ENCODE measurements around the gene PGF.
"Not testable (repeated sequence)": the region's sequence is repeated elsewhere in the genome, so short reads cannot be mapped to it uniquely, and the experiment has no call there.

The PGF gene

DNA sequence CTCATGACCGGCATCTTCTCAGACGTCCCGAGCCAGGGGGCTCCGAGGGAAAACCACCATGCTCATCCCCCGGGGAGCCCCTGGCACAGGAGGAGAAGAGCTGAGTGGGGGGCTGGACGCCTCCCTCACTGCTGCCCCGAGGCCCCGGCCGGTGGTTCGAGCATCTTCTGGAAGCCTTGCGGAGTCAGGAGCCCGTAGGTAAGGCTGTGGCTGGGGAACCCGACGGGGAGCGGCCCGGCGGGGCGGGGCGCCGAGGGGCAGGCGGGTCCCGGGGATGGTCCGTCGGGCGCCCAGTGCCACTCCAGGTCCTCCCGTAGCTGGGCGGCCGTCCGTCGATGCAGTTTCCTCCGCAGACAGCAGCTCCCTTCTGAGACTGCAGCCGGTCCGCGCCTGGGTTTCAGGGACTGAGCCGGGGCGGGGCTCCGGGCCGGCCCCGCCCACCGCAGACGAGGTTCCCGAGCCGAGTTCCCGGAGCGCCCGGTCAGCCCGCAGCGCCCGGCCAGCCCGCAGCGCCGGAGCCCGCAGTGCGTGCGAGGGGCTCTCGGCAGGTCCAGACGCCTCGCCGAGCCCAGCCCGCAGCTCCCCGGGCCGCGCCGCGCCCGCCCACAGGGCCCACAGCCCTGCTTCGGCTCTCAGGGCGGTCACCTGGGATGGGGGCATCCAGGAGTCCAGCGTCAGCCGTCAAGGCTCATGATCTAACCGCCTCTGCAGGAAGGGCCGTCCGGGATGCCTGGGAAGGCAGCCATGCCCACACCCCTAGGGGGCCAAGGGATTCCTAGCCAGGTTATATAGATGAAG lies at the start of gene PGF:
Gene PGF (minus strand): TSS at position 369 of the 798 bp plus-strand sequence. CDS start 355 bp downstream, at position 14.
- in situ Hi-C loops (cut with MboI; ENCODE audit: low sequenced_read_pairs): no loop called here

DNA sequence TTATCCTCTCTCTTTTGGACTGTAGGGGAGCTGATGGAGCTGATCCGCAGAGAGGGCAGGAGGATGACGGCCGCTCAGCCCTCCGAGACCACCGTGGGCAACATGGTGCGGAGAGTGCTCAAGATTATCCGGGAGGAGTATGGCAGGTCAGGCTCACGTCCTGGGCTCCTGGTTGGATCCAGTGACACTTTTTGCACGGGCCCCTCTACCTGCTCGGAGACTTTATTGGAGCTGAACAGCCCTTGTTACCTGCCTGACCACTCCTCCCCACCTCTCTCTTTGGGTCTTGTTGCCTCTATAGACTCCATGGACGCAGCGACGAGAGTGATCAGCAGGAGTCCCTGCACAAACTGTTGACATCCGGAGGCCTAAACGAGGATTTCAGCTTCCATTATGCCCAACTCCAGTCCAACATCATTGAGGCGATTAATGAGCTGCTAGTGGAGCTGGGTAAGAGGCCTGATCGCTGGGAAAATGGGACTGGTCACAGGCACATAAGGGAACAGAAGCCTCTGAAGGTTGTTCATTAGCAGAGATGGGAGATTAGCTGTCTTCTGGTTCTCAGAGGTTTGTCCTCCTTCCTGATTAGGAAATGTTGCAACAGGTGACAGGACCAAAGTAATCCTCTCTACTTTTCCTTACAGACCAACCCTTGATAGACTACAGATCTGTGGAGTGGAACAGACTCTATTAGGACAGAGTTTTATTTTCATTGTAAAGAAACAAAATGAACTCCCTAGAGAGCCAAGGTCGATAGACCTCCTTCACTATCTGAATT lies 48.0 kb upstream of the PGF start:
- in situ Hi-C loops (cut with MboI; ENCODE audit: low sequenced_read_pairs): no loop called here

DNA sequence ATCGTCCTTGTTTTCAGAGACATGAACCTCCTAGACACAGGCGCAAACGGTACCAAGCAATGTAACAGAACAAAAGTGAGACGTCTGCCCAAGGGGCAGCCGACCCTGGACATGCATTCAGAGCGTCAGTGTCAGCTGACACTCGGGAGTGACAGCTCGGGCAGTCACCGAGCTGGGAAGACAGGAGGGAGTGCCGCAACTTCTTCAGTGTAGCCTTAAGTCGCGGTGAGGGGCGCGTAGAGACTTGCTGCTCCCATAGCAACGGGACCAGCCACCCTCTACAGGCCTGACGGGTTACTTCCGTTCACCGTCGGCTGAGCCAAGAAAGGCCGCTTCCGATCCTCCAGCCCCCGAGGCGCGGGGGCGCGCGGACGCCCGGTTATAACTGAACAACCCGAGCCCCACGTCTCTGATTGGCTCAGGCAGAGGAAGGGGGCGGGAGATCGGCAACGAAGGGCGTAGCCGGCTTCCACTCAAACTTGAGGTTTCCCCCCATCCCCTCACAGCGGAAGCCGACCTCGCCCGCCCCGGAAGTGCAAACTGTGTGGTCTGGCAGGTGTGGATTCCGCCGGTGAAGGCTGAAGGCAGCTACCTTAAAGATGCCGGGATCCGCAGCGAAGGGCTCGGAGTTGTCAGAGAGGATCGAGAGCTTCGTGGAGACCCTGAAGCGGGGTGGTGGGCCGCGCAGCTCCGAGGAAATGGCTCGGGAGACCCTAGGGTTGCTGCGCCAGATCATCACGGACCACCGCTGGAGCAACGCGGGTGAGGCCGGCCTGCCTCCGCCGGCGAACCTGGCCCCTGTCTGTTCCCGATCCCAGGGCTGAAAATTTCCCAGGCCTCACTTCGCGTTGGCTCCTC lies 47.2 kb upstream of the PGF start, which contains the start of gene EIF2B2:
Gene EIF2B2 (plus strand): TSS at position 530 of the 858 bp plus-strand sequence. CDS start 70 bp downstream, at position 600.
- in situ Hi-C loops (cut with MboI; ENCODE audit: low sequenced_read_pairs): no loop called here

DNA sequence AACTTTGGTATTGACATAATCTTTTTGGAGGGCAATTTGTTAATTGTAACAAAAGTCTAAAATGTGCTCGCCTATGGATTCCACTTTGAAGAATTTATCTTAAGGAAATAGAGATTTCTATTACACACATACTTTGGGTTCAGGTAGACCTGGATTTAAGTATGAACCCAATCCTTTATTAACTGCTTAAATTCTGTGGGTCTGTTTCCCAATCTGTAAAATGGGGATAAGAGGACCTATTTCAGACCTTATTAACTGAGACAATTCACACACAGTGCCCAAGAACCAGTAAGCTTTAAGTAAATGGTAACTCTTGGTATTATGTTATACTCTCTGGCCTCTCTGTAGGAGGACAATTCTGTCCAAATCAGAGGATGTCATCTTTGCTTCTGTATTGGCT lies 46.5 kb upstream of the PGF start:
- in situ Hi-C loops (cut with MboI; ENCODE audit: low sequenced_read_pairs): no loop called here

DNA sequence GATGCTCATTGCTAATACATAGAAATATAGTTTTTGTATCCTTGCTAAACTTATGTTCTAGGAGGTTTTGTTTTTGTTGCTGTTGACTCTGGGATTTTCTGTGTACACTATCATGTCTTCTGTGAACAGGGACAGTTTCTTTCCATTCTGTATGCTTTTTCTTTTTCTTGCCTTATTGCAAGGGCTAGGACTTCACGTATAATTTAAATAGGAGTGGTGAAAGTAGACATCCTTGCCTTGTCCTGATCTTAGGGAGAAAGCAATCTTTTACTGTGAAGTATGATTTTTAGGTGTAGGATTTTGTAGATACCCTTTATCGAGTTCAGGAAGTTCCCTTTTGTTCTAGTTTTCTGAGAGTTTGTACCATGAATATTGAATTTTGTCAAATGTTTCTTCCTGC lies 45.9 kb upstream of the PGF start:
- in situ Hi-C loops (cut with MboI; ENCODE audit: low sequenced_read_pairs): no loop called here

DNA sequence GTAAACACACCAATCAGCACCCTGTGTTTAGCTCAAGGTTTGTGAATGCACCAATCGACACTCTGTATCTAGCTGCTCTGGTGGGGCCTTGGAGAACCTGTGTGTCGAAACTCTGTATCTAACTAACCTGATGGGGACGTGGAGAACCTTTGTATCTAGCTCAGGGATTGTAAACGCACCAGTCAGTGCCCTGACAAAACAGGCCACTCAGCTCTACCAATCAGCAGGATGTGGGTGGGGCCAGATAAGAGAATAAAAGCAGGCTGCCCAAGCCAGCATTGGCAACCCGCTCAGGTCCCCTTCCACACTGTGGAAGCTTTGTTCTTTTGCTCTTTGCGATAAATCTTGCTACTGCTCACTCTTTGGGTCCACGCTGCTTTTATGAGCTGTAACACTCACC lies 40.4 kb upstream of the PGF start:
- in situ Hi-C loops (cut with MboI; ENCODE audit: low sequenced_read_pairs): not testable (repeated sequence)

DNA sequence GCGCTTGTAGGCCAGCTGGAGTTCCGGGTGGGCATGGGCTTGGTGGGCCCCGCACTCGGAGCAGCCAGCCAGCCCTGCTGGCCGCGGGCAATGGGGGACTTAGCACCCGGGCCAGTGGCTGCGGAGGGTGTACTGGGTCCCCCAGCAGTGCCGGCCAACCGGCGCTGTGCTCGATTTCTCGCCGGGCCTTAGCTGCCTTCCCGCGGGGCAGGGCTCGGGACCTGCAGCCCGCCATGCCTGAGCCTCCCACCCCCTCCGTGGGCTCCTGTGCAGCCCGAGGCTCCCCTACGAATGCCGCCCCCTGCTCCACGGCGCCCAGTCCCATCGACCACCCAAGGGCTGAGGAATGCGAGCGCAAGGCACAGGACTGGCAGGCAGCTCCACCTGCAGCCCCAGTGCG lies 38.8 kb upstream of the PGF start:
- in situ Hi-C loops (cut with MboI; ENCODE audit: low sequenced_read_pairs): not testable (repeated sequence)

DNA sequence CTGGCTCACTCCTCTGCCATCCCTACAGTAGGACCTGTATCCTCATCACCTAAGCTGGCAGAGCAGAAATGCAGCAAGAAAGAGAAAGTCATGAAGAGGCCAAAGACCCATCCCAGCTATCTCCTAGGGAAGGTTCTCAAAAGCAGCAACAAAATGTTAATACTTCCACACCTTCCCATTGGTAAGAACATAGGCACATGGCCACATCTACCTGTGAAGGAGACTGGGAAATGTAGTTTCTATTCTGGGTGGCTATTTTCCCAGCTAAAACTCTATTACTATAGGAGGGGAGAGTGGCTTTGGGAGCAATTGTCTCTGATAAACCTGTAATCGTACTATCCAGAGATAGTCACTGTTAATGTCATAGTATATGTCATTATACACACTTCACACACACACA lies 33.6 kb upstream of the PGF start:
- in situ Hi-C loops (cut with MboI; ENCODE audit: low sequenced_read_pairs): no loop called here

DNA sequence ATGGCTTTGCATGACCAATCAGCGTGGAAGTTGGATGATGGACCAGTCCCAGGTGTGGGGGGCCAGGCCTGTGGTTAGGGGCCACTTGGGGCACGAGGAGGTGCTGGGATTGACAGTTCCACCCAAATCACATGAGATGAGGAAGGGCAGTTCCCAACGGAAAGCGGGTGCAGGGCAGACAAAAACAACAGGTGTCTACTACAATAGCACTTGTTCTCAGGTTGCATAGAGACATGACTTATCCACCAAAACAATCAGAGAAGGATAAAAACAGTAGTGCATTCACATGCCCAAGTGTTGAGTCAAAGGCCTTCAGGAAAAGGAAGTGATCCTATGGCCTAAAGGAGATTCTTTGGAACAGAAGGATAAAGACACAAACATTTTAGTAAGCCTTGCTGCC lies 32.7 kb upstream of the PGF start:
- in situ Hi-C loops (cut with MboI; ENCODE audit: low sequenced_read_pairs): no loop called here

DNA sequence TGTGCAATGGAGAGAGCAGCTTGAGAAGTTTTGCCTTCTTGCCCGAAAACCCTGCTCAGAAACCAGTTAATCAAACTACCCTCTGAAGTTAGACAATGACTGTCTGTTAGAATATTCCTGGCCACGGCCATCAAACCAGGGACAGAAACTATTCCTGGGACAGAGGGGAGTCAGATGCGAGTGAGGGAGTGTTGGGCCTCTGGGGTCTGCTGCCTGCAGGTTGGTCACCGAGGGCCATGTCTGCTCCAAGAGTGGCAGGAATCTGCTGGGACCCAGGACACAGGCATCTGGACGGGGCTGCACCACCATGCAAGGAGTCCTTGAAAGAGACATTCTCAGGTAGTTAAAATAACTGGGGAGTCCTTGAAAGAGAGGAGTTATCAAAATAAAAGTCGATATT lies 30.4 kb upstream of the PGF start:
- in situ Hi-C loops (cut with MboI; ENCODE audit: low sequenced_read_pairs): no loop called here

DNA sequence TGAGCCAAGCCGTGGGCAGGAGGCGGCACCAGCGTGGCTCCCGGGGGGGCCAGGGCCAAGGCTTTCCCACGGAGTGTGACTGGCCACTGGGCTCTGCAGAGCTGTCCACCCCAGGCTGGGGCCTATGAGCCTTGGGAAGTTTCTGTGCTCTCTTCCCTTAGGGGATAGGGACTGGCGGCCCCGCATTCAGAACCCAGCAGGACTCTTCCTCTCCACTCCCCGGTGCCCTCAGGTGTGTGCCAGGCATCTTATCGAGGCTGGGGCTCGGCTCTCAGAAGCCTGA lies 29.6 kb upstream of the PGF start:
- in situ Hi-C loops (cut with MboI; ENCODE audit: low sequenced_read_pairs): no loop called here

DNA sequence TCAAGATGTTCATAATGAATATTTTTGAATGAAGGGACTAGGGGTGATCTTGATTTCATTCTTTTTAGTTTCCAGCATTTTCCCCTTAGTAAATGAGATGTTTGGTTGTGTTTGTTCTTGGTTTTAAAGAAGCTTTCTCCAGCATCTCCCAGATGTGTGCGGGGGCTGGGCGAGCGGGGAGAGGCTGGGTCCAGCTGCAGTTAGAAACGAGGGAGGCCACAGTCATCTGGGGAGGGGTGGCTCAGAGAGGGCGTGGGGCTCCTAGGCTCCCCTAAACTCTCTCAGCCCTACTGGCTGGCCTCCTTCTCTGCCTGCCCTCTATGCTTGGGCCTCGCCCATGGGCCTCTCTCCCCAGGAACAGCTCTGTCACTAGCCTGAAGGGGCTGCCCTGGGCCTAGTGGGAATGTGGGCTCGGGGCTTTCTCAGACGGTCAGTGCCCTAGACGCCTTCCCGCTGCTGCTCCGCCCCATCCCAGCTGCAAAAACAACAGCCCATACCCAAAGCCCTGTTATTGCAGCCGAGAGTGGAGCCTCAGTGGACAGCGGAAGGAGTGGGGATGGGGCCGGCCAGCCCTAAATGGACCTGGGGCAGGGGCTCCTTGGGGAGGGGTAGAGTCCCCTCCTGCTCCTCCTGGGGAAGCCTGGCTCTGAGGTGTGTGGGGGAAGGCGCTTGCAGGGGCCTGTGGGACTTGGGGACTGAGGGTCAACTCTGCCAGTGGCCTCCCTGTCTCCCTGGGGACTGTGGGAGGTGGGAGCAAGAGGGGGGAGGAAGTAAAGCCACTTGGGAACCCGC lies 29.0 kb upstream of the PGF start:
- in situ Hi-C loops (cut with MboI; ENCODE audit: low sequenced_read_pairs): no loop called here

DNA sequence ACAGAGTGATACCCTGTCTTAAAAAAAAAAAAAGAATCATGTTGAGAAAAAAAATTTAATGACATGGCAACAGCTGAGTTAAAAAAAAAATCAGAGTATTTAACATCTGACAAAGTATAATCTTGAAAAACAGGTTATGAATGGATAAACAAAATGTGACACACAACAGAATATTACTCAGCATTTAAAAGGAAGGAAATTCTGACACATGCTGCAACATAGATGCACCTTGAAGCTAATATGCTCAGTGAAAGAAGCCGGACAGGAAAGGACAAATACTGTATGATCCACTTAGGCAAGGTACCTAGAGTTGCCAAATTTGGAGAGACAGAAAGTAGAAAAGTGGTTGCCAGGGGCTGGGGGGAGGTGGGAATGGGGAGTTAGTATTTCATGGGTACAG lies 27.9 kb upstream of the PGF start:
- in situ Hi-C loops (cut with MboI; ENCODE audit: low sequenced_read_pairs): no loop called here

DNA sequence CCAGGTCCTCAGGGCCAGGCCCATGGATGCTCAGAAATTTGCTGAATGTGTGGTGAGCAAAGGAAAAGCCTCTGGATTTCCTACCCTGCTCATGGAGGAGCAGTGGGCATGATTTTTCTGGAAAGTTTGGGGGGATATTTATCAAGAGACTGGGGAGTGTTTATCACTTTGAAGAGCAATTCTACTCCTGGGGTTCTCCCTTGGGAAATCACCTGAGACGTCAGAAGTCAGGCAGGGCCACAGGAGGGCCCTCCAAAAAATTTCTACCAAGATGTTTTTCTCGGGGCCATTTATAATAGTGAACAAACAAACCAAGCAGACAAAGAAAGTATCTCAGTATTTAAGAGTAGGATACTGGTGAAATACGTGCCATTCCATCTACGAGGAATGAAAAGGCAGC lies 27.3 kb upstream of the PGF start:
- in situ Hi-C loops (cut with MboI; ENCODE audit: low sequenced_read_pairs): no loop called here

DNA sequence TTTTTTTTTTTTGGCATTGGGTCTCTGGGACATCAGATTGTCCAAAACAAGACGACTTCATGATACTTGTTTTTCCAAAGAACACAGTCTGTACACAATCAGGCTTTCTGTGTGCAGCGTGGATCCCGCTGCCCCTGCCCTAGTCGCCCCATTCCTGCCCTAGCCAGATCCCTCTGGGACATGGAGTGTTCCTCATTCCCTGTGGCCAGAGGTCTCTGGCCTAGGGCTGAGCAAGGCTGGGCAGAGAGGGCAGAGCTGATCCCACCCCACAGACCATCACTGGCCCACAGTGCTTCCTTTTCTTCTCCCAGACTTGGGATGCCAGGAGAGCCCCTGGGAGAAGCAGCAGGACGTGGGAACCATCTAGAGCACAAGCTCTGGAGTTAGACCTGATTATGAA lies 26.4 kb upstream of the PGF start:
- in situ Hi-C loops (cut with MboI; ENCODE audit: low sequenced_read_pairs): no loop called here

DNA sequence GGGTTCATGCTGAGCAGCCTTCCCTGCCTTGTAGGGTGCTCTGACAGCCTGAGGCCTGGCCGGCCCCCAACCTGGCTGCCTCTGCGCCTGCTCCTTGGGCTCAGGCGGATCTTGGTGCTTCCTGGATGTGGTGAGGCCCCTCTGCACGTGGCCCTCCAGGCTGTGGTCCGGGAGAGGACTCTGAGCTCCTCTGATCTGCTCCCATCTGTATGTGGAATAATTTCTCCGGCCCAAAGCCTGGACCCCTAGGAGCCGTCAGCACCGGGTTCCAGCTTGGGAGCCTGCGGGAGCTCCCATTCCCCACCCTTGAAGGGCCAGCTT lies 26.0 kb upstream of the PGF start:
- in situ Hi-C loops (cut with MboI; ENCODE audit: low sequenced_read_pairs): no loop called here

DNA sequence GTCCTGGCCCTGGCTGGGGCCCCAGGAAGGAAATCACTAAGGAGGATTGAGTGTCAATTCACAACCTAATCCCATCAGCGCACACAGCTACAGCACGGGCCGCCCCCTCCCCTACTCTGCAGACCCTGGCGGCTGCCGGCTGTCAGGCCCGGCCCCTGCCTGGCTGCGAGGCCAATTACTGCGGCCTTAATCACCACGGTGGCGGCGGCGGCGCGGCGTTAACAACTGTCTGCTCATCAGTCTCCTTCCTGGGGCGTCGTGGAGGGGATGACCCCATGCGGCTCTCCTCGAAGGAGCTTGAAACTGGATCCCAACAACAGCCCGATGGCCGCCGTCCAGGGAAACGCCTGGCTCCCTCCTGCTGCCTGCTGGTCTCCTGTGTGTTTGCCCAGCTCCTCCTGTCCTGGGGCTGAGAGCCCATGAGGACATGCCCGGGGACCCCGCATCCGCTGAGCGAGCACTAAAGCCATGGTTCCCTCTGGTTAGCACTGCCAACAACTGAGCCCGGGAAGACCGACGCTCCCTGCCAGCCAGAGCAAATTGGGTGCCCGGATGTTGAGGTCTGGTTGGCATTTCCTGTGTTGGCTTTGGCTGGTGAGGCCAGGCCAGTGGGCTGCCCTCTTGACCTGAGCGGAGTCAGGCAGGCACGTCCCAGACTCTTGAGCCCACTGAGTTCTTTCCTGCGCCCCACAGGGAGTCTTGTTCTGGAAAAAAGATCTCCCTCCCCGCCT lies 25.5 kb upstream of the PGF start:
- in situ Hi-C loops (cut with MboI; ENCODE audit: low sequenced_read_pairs): no loop called here

DNA sequence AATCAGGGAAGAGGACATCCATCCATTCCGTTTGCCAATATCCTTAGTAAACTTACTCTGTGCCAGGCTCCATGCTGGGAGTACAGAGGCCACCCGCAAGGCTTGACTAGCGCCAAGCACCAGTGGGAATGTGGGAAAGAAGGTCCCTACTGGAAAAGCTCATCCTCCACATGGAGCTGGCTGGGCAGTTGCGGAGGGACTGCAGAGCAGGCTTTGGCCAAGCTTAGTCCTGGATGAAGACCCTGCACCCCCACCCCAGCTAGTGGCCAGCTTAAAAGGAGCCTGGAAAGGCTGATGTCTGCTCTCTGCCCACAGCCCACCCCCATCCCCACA lies 25.0 kb upstream of the PGF start:
- in situ Hi-C loops (cut with MboI; ENCODE audit: low sequenced_read_pairs): no loop called here

DNA sequence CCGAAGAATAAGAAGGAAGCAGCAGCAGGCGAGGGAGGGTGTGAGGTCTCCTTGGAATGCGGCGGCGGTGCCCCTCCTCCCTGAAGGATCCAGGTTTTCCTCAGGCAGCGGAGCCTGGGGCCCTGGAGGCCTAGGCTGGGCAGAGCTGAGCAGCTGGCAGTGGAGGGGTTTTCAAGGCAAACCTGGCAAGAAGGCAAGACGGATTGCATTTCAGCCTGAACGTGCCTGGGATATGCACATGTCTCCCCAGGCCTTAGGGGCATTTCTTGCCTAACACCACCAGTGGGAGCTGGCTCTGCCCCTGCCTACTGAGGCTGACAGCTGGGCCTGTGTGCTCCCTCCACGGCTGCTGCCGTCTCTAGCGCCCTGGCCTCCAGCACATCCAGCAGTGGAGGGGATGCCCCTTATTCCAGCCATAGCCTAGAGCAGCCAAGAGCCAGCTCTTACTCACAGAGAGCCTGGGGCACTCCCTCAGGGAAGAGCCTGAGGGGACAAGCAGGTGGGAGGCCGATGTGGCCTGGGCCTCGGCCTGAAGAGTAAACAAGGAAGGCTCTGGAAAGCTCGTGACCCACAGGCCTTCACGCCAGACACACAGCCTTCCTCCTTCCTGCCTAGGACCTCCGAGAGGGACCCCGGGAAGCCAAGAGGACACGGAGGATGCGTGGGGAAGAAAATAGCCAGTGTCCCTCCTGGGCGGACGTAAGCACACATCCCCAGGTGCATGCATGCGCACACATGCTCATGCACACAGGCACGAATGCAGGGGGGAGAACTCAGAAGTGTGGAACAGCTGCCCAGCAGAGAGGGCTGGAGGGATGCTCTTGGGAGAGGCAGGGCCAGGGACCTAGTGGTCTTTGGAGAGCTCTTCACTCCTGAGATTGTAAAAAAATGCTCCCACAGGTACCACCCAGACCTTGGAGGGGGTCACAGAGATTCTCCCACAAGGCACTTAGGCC lies 24.3 kb upstream of the PGF start:
- in situ Hi-C loops (cut with MboI; ENCODE audit: low sequenced_read_pairs): no loop called here
